Naive B cell (primary cell): ENCODE data around the gene TMEM212. TPM values are rescaled to one million over a fixed set of nuclear protein-coding genes. Genes with fewer than 3 reads are reported as not detected.
"Not testable (repeated sequence)": the region's sequence is repeated elsewhere in the genome, so short reads cannot be mapped to it uniquely, and the experiment has no call there.

Experiments
- ATAC-seq, 2 donors: fragments of 150-1000 bp; cut with Tn5 transposase; 2 replicates each; pipeline ENCODE4 v1.10.0; 2021; ENCODE audit warnings: low read depth in 2 of 2, mild to moderate bottlenecking in 2 of 2, moderate library complexity in 2 of 2
- DNase-seq: peaks from one replicate; pipeline ENCODE4 v3.0.0; 2022
- H3K27ac Mint-ChIP-seq, 6 donors: one replicate each; pipeline ENCODE4 v1.8.0; 2020 to 2022; ENCODE audit warnings: mild to moderate bottlenecking in 6 of 6, mixed read lengths in 6 of 6, moderate library complexity in 5 of 6, inconsistent platforms in 2 of 6
- H3K27me3 Mint-ChIP-seq, 3 donors: one replicate each; pipeline ENCODE4 v1.8.0; 2021 to 2022; ENCODE audit warnings: mixed read lengths in 3 of 3, mild to moderate bottlenecking in 1 of 3
- H3K36me3 Mint-ChIP-seq, 2 donors: one replicate each; pipeline ENCODE4 v1.8.0; 2020 to 2022; ENCODE audit warnings: mixed read lengths in 2 of 2, inconsistent platforms in 1 of 2, mild to moderate bottlenecking in 1 of 2
- H3K4me1 Mint-ChIP-seq, 3 donors: one replicate each; pipeline ENCODE4 v1.8.0; 2020 to 2022; ENCODE audit warnings: mixed read lengths in 3 of 3, inconsistent platforms in 1 of 3, mild to moderate bottlenecking in 1 of 3, moderate library complexity in 1 of 3
- H3K4me3 Mint-ChIP-seq, 8 donors: one replicate each; pipeline ENCODE4 v1.8.0; 2020 to 2022; ENCODE audit warnings: mild to moderate bottlenecking in 8 of 8, mixed read lengths in 8 of 8, moderate library complexity in 8 of 8, inconsistent platforms in 2 of 8
- H3K9me3 Mint-ChIP-seq, 7 donors: one replicate each; pipeline ENCODE4 v1.8.0; 2020 to 2022; ENCODE audit warnings: mixed read lengths in 7 of 7, mild to moderate bottlenecking in 5 of 7, inconsistent platforms in 2 of 7, moderate library complexity in 1 of 7
- polyA plus RNA-seq, 6 donors: library from polyadenylated mRNA; unstranded; fragments of 300-500 nt; fragmentation: Illumina TruSeq; gene quantifications; one replicate each; pipeline ENCODE4 v1.2.3, GENCODE V29; 2021; ENCODE audit warnings: low read depth in 6 of 6

Gene TMEM212
- polyA plus RNA-seq, 6 donors from 2014 or later = not detected

GRCh38 chr3:171845481-171846284, 2.5 kb downstream of the TMEM212 start:
- ATAC-seq (no peak), DNase-seq (no peak)
- Mint-ChIP-seq H3K27ac (no peak overlapping the region), H3K9me3 (peaks cover 0 to 9% (median 0%) of the 10 kb centered on the region in 7 donors), H3K27me3 (peaks cover 0 to 11% (median 4%) of the 10 kb centered on the region in 3 donors), H3K36me3 (no peaks in the 10 kb centered on the region), H3K4me3 (no peak overlapping the region), H3K4me1 (no peaks in the 10 kb centered on the region)

DNA sequence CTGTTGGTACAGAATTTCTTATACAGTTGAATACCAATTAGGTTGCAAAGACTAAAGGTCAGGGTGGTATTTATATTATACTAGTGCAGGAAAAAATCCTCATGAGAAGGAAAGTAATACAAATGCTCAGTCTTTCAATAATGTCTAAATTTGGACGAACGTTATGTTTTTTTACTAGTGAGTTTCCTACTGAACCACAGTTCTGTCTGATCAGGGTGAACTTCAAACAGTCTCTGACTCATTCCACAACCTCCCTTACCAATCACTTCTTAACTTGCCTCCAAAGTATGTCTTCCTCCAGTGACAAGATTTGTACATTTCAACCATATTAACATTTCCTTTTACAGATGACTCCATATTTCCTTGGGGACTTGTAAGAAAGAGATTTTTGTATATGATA, 3.4 kb downstream of the TMEM212 start:
- Mint-ChIP-seq H3K4me1 (no peaks in the 10 kb centered on the region), H3K27me3 (peaks cover 0 to 7% (median 4%) of the 10 kb centered on the region in 3 donors), H3K9me3 (peaks cover 0 to 9% (median 0%) of the 10 kb centered on the region in 7 donors), H3K27ac (no peak overlapping the region), H3K36me3 (no peaks in the 10 kb centered on the region), H3K4me3 (no peak overlapping the region)
- ATAC-seq (no peak), DNase-seq (no peak)

- ATAC-seq (no peak), DNase-seq (no peak)
- Mint-ChIP-seq H3K9me3 (peaks cover 0 to 9% (median 0%) of the 10 kb centered on the region in 7 donors), H3K4me1 (no peaks in the 10 kb centered on the region), H3K36me3 (no peaks in the 10 kb centered on the region), H3K27me3 (peaks cover 0 to 7% (median 4%) of the 10 kb centered on the region in 3 donors), H3K4me3 (no peak overlapping the region), H3K27ac (no peak overlapping the region)
These were observed 4.0 kb downstream of the TMEM212 start for GRCh38 chr3:171847133-171847532.

GRCh38 chr3:171847595-171848259, 4.6 kb downstream of the TMEM212 start:
- DNase-seq = no peak
- Mint-ChIP-seq H3K4me3 (no peak overlapping the region), H3K4me1 (no peaks in the 10 kb centered on the region), H3K9me3 (peaks cover 0 to 9% (median under 1%) of the 10 kb centered on the region in 7 donors), H3K36me3 (no peaks in the 10 kb centered on the region), H3K27me3 (peaks cover 0 to 7% (median 4%) of the 10 kb centered on the region in 3 donors), H3K27ac (no peak overlapping the region)
- no peak for ATAC-seq

DNA sequence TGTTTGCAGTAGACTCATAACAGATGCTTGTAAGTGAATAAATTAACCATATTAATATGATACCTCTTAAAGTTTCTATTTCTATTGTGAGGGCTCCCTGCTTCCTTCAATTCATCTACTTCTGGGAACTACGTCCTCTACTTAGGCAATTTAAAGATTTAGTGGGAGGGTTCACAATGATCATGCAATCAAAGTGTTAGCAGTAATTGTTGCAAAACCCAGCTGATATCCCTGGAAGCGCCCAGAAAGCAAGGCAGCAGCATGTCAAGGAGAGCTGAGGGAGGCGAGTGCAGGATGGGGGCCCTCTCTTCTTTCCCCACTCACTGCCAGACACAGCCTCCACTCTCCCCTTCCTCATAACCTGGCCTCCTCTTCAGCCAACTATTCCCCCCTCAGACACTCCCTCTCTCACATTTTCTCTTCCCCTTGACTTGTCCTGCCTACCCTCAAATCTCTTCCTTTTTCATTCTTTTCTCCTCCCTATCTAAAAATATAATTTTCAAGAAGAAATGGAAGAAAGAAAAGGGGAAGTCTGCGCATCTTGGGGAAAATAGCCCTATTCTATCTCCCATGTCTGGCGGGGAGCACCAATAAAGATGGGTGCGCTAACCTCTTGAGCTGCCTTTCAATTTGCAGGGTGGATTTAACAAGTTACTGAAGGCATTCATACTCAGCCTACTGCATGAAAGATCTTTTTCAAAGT, 6.6 kb downstream of the TMEM212 start:
- no peak overlapping the region for H3K4me3 Mint-ChIP-seq
- peaks cover 0 to 7% (median 4%) of the 10 kb centered on the region in 3 donors for H3K27me3 Mint-ChIP-seq
- DNase-seq (no peak), ATAC-seq (no peak)
- no peaks in the 10 kb centered on the region for H3K4me1 Mint-ChIP-seq
- no peak overlapping the region for H3K27ac Mint-ChIP-seq
- H3K9me3 Mint-ChIP-seq = peaks cover 7 to 22% (median 12%) of the 10 kb centered on the region in 7 donors
- H3K36me3 Mint-ChIP-seq = no peaks in the 10 kb centered on the region

DNA sequence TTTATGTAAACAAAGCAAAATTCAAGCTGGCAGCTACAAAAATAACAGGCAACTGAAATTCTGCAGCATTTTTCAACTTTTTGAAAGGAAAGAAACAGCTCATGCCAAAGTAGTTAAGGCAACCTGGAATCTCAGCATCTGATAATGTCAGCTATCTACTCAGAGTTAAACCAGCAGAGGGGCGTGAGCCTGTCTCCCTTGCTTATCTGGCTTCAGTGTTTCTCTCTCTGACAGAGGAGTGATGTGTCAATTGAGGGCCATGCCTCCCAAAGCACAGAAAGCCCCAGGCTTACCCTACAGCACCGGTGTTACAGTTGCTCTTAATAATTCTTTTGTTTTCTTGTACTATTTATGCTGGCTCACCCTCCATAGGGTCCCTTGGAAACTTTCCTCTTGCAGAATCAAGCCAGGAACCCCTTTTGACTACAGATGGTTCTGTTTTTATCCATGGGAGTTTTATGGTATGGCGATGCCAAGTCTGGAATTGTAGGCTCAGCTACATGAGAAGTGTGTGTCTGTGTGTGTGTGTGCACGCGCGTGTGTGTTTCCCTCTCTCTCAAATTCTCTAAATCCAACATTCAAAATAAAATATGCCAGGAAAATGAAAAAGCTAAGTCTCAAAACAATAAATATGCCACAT, 7.3 kb downstream of the TMEM212 start:
- ATAC-seq (no peak), DNase-seq (no peak)
- Mint-ChIP-seq H3K36me3 (no peaks in the 10 kb centered on the region), H3K27ac (no peak overlapping the region), H3K4me3 (no peak overlapping the region), H3K4me1 (no peaks in the 10 kb centered on the region), H3K9me3 (peaks cover 7 to 22% (median 12%) of the 10 kb centered on the region in 7 donors), H3K27me3 (peaks cover 0 to 7% (median 4%) of the 10 kb centered on the region in 3 donors)

DNA sequence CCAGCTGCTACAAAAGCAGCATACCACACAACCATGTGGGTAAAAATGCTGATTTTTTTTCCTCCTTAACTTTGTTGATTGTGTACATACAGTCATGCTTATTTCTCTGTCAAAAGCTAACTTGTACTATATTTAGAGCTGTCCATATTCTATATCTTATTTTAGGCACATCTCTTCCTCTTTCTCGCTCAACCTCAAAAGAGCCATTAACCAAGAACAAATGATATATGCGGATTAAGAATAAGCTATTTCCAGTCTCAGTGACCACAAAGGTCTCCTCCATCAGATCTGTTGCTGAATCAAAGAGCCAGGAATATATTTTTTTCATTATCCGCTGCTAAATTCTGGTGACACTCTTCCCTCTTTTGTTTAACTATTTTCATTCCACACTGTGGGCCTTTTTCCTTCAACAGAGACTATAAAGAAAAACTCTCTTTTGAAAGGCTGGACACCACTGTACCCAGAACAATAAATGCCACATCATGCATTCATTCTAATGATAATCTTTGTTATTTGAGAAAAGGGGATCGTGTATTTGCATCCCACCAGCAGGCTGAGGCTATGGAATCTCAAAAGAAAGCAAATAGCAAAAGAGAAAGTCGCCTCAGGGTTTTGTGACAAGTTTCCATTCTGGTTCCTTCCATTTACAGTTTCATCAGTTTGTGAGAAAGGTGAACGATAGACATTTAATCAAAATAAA, 8.0 kb downstream of the TMEM212 start:
- ATAC-seq = no peak
- Mint-ChIP-seq H3K36me3 (no peaks in the 10 kb centered on the region), H3K27me3 (peaks cover 0 to 7% (median under 1%) of the 10 kb centered on the region in 3 donors), H3K4me1 (no peaks in the 10 kb centered on the region), H3K27ac (peak overlapping the region in 1 of 6 donors; percentile 10), H3K9me3 (peaks cover 7 to 22% (median 9%) of the 10 kb centered on the region in 7 donors), H3K4me3 (no peak overlapping the region)
- no peak for DNase-seq

DNA sequence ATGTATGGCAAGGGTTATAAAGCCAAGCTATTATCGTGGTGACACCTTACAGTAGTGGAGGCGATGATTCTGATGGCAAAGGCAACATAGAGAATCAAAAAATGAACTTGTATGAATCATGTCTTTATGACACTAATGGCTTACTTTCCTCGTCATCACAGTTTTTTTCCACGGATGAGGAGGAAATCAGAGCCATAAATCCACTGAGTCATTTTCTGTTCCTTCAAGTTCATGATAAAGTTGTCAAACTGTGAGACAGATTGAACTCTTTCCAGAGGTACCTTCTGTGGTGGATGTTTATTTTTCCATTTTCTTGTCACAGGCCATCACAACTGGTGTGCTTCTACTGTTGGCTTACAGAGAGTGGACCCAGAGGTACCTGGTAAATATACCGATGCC, 8.5 kb downstream of the TMEM212 start:
- Mint-ChIP-seq H3K27ac (no peak overlapping the region), H3K4me1 (no peaks in the 10 kb centered on the region), H3K27me3 (peaks cover 0 to 7% (median 0%) of the 10 kb centered on the region in 3 donors), H3K36me3 (no peaks in the 10 kb centered on the region), H3K9me3 (peaks cover 7 to 22% (median 9%) of the 10 kb centered on the region in 7 donors), H3K4me3 (no peak overlapping the region)
- no peak for DNase-seq
- no peak for ATAC-seq

- ATAC-seq = no peak
- H3K9me3 Mint-ChIP-seq = peaks cover 3 to 39% (median 22%) of the 10 kb centered on the region in 7 donors
- DNase-seq = no peak
- no peaks in the 10 kb centered on the region for H3K27me3 Mint-ChIP-seq
- no peak overlapping the region for H3K4me3 Mint-ChIP-seq
- no peaks in the 10 kb centered on the region for H3K4me1 Mint-ChIP-seq
- no peak overlapping the region for H3K27ac Mint-ChIP-seq
- H3K36me3 Mint-ChIP-seq = no peaks in the 10 kb centered on the region
These were observed 11.6 kb downstream of the TMEM212 start for GRCh38 chr3:171854649-171855305.

- not testable (repeated sequence) for DNase-seq, H3K27ac Mint-ChIP-seq, H3K36me3 Mint-ChIP-seq, ATAC-seq, H3K4me1 Mint-ChIP-seq, H3K27me3 Mint-ChIP-seq, H3K4me3 Mint-ChIP-seq
- H3K9me3 Mint-ChIP-seq = peaks cover 0 to 28% (median 22%) of the 10 kb centered on the region in 7 donors
These were observed 15.6 kb downstream of the TMEM212 start for GRCh38 chr3:171858770-171859169.

GRCh38 chr3:171860830-171861535, 17.8 kb downstream of the TMEM212 start:
- Mint-ChIP-seq H3K27me3 (no peaks in the 10 kb centered on the region), H3K9me3 (peaks cover 0 to 17% (median 15%) of the 10 kb centered on the region in 7 donors), H3K4me3 (no peak overlapping the region)

DNA sequence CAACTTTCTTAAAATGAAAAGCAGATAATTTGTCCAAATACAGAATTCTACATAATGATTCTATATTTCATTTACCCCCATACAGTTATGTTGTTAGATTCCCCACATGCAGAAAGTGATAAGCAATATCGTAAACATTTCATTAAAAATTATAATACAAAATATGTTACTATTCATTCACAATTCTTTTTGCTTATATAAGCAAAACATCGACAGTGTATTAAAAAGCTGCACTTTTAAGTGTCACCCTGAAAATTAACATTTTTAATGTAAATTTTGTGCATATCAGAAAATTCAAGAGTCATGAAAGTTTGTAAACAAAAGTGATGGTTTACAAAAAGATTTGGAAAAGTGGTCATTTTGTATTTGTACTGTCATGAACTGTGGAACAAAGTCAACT, 19.2 kb downstream of the TMEM212 start:
- Mint-ChIP-seq H3K4me3 (no peak overlapping the region), H3K4me1 (no peaks in the 10 kb centered on the region), H3K36me3 (no peaks in the 10 kb centered on the region), H3K27ac (no peak overlapping the region), H3K27me3 (no peaks in the 10 kb centered on the region), H3K9me3 (peaks cover 0 to 12% (median 11%) of the 10 kb centered on the region in 7 donors)
- no peak for DNase-seq
- ATAC-seq = no peak

More at GRCh38 chr3:171860830-171861535, 17.8 kb downstream of the TMEM212 start:
- DNase-seq (no peak), ATAC-seq (no peak)
- Mint-ChIP-seq H3K27ac (peak overlapping the region in 1 of 6 donors; percentile 43), H3K36me3 (no peaks in the 10 kb centered on the region), H3K4me1 (no peaks in the 10 kb centered on the region)
